ENCODE measurements around the gene PLXNA4. TPM values are rescaled to one million over a fixed set of nuclear protein-coding genes. Genes with fewer than 3 reads are reported as not detected.

The PLXNA4 gene
- total RNA-seq, 2 donors from 2014 or later, result 24.0 to 42.7 TPM

- no peak overlapping the region for H3K9ac ChIP-seq (ENCODE audit: extremely low read depth, low read length, poor library complexity, severe bottlenecking)
- Mint-ChIP-seq H3K36me3 (ENCODE audit: low read depth) (peaks cover 5% of the 10 kb centered on the region), H3K4me1 (peaks cover 35% of the 10 kb centered on the region), H3K27ac (no peak overlapping the region), H3K27me3 (ENCODE audit: insufficient read depth) (peaks cover 2% of the 10 kb centered on the region), H3K9me3 (peaks cover 3% of the 10 kb centered on the region), H3K4me3 (no peak overlapping the region)
- no peak for DNase-seq
- H3K9me3 ChIP-seq (ENCODE audit: control insufficient read depth, low read length), result no peaks in the 10 kb centered on the region
- peaks cover 4% of the 10 kb centered on the region for H3K4me1 ChIP-seq (ENCODE audit: control insufficient read depth, insufficient read depth, low read length)
- no peaks in the 10 kb centered on the region for H3K36me3 ChIP-seq (ENCODE audit: control insufficient read depth, insufficient read depth, low read length)
- H3K4me3 ChIP-seq (ENCODE audit: low read length), result no peak overlapping the region
- TF ChIP-seq CTCF (conservative IDR thresholded peaks at IDR 0.05), result no peak
- WGBS, 2 experiments (ENCODE audit: insufficient coverage in 1 of 2, insufficient read length in 1 of 2), result 86 to 90% methylated on average over 2 to 6 of the region's 6 CpGs
- no peaks in the 10 kb centered on the region for H3K27me3 ChIP-seq (ENCODE audit: control insufficient read depth, insufficient read depth, low read length, poor library complexity, severe bottlenecking)
- no peak overlapping the region for H3K27ac ChIP-seq (ENCODE audit: low read depth, low read length)
Measured at GRCh38 chr7:132387596-132387995, 188.7 kb downstream of the PLXNA4 start.

- peaks cover 5% of the 10 kb centered on the region for H3K36me3 Mint-ChIP-seq (ENCODE audit: low read depth)
- no peak overlapping the region for H3K9ac ChIP-seq (ENCODE audit: extremely low read depth, low read length, poor library complexity, severe bottlenecking)
- 62 to 75% methylated on average over 8 to 10 of the region's 10 CpGs for WGBS, 2 experiments (ENCODE audit: insufficient coverage in 1 of 2, insufficient read length in 1 of 2)
- no peak overlapping the region for H3K4me3 ChIP-seq (ENCODE audit: low read length)
- H3K9me3 Mint-ChIP-seq, result peaks cover 3% of the 10 kb centered on the region
- H3K27me3 Mint-ChIP-seq (ENCODE audit: insufficient read depth), result peaks cover 2% of the 10 kb centered on the region
- no peaks in the 10 kb centered on the region for H3K9me3 ChIP-seq (ENCODE audit: control insufficient read depth, low read length)
- H3K4me1 Mint-ChIP-seq, result peaks cover 48% of the 10 kb centered on the region
- peaks cover 14% of the 10 kb centered on the region for H3K4me1 ChIP-seq (ENCODE audit: control insufficient read depth, insufficient read depth, low read length)
- H3K27ac Mint-ChIP-seq, result no peak overlapping the region
- no peaks in the 10 kb centered on the region for H3K27me3 ChIP-seq (ENCODE audit: control insufficient read depth, insufficient read depth, low read length, poor library complexity, severe bottlenecking)
- peak overlapping the region; percentile 54 for H3K27ac ChIP-seq (ENCODE audit: low read depth, low read length)
- TF ChIP-seq CTCF (conservative IDR thresholded peaks at IDR 0.05), result no peak
- no peak overlapping the region for H3K4me3 Mint-ChIP-seq
- peak; percentile 61 for DNase-seq
- no peaks in the 10 kb centered on the region for H3K36me3 ChIP-seq (ENCODE audit: control insufficient read depth, insufficient read depth, low read length)
Measured at GRCh38 chr7:132386201-132386681, 190.0 kb downstream of the PLXNA4 start.

- H3K4me3 Mint-ChIP-seq, result no peak overlapping the region
- WGBS, 2 experiments (ENCODE audit: insufficient coverage in 1 of 2, insufficient read length in 1 of 2), result 94 to 95% methylated on average over 2 of the region's 2 CpGs
- peaks cover 2% of the 10 kb centered on the region for H3K36me3 Mint-ChIP-seq (ENCODE audit: low read depth)
- Histone ChIP-seq H3K36me3 (ENCODE audit: control insufficient read depth, insufficient read depth, low read length) (no peaks in the 10 kb centered on the region), H3K4me3 (ENCODE audit: low read length) (no peak overlapping the region), H3K9ac (ENCODE audit: extremely low read depth, low read length, poor library complexity, severe bottlenecking) (no peak overlapping the region), H3K27me3 (ENCODE audit: control insufficient read depth, insufficient read depth, low read length, poor library complexity, severe bottlenecking) (no peaks in the 10 kb centered on the region), H3K27ac (ENCODE audit: low read depth, low read length) (no peak overlapping the region), H3K9me3 (ENCODE audit: control insufficient read depth, low read length) (no peaks in the 10 kb centered on the region), H3K4me1 (ENCODE audit: control insufficient read depth, insufficient read depth, low read length) (peaks cover 31% of the 10 kb centered on the region)
- H3K4me1 Mint-ChIP-seq, result peaks cover 70% of the 10 kb centered on the region
- H3K27ac Mint-ChIP-seq, result no peak overlapping the region
- no peak for DNase-seq
- no peaks in the 10 kb centered on the region for H3K9me3 Mint-ChIP-seq
- H3K27me3 Mint-ChIP-seq (ENCODE audit: insufficient read depth), result no peaks in the 10 kb centered on the region
- TF ChIP-seq CTCF (conservative IDR thresholded peaks at IDR 0.05), result no peak
Measured at GRCh38 chr7:132383962-132384361, 192.3 kb downstream of the PLXNA4 start.

Data from endodermal cell (in vitro differentiated cells).